H54 (cell line): ENCODE measurements around the gene RYR1.
"Not testable (repeated sequence)": the region's sequence is repeated elsewhere in the genome, so short reads cannot be mapped to it uniquely, and the experiment has no call there.

Source experiments
- DNase-seq: peaks from one replicate; pipeline ENCODE4 v3.0.0; 2011; ENCODE audit warnings: low spot score, mixed read lengths; ENCODE audit not compliant: insufficient read length
- FAIRE-seq: peaks from 3 replicates; lab custom pipeline; 2011; peaks lifted over from hg19 to GRCh38; lab: Jason Lieb, UNC
- POLR2A ChIP-seq: IDR thresholded peaks from 2 replicates; pipeline ENCODE4 v1.6.1; 2011; ENCODE audit warnings: low read depth, mild to moderate bottlenecking, low read length

RYR1 gene

DNA sequence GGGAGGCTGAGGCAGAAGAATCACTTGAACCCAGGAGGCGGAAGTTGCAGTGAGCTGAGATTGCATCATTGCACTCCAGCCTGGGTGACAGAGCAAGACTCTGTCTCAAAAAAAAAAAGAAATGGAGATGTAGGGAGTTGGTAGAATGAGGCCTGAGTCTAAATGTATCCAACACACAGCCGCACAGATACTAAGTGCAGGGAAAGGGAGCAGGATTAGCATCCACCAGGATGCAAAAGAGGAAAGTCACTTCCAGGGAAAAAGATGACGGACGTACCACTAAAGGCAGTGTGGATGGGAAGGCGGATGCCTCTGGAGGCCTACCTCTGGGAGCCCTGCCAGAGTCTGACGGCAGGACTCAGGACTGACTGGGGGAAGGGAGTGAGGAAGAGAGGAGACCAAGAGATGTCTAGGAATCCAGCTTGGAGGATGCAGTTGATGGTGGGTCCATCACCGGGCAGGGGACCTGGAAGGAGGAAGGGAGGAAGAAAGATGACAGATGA lies 23.8 kb upstream of the RYR1 start:
- TF ChIP-seq POLR2A = no peak
- FAIRE-seq (no peak), DNase-seq (no peak)

DNA sequence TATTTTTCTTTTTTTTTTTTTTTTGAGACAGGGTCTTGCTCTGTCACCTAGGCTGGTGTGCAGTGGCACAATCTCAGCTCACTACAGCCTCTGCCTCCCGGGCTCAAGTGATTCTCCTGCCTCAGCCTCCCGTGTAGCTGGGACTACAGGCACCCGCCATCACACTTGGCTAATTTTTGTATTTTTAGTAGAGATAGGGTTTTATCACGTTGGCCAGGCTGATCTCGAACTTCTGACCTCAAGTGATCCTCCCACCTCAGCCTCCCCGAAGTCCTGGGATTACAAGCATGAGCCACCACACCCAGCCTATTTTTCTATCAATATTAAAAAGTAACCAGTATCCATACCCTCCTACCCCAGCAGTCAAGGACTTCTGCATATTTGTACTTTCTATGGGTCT lies 23.1 kb upstream of the RYR1 start:
- FAIRE-seq, DNase-seq: not testable (repeated sequence)

DNA sequence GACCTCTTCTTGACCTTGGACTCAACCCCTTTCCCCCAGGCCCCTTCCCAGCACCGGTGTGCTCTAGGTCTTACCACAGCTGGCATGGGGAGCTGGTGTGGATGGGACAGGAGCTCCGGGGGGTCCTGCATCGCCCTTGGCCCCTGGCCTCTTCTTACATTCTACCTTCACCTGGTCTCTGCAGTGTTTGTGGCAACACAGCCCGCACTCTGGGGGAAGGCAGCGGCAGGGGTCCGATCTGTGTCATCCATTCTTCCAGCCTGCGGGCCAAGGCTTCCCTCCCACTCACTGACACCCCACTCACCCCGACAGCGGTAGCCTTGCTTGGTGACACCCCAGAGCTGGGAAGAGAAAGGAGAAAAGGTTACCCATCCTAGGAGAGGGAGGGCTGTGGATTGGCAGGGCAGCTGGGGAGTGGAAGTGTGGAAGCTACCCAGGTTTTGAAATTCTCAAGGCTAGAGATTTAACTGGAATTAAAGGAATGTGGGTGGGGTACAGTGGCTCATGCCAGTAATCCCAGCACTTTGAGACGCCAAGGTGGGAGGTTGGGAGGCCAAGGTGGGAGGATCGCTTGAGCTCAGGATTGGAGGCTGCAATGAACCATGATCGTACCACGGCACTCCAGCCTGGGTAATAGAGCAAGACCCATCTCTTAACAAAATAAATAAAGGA lies 22.3 kb upstream of the RYR1 start:
- no peak for FAIRE-seq
- TF ChIP-seq POLR2A = no peak
- DNase-seq = no peak

DNA sequence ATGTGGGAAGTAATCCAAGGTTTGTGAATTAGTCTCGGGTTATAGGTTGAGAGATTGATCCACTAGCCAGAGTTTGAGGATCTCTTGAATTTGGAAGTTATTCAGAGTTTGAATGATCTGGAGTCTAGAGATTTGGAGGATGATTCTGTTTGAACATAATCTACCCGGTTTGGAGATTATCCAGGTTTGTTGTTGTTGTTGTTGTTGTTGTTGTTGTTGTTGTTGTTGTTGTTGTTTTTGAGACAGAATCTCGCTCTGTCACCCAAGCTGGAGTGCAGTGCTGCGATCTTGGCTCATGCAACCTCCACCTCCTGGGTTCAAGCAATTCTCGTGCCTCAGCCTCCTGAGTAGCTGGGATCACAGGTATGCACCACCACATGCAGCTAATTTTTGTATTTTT lies 21.6 kb upstream of the RYR1 start:
- FAIRE-seq, DNase-seq: not testable (repeated sequence)

DNA sequence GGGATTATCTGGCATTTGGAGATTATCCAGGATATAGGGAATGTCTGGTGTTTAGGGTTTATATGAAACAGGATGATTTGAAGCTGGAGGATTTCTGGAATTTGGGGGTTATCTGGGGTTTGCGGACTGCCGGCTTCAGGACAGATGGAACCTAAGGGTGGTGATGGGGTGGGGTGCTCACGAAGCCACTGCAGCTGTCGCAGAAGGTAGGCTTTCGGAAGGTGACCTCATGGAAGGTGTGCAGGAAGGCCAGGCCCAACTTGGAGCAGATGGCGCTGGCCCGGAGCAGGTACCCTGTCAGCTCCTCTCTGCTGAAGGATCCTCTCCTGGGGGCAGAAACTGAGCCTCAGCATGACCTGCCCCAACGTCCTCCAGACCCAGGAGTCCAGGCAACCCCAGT lies 21.0 kb upstream of the RYR1 start:
- no peak for FAIRE-seq
- DNase-seq = no peak
- no peak for TF ChIP-seq POLR2A

DNA sequence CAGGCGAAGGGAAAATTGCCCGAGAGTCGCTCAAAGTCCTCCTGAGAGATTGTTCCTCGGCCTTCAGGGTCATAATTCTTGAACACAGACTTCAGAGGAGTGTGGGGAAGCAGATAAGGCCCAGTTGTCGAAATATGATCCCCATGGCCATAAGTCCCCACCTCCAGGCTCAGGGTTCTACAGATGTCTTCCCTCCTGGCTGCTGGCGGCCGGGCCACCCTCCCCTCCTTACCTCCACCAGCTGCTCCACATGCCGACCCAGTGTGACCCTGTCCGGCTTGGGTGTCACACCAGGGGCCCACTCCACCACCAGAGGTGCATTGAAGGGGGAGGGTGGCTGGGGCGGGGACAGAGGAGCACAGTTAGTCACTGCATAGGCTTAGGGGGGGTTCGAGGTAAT lies 20.5 kb upstream of the RYR1 start:
- DNase-seq (no peak), FAIRE-seq (no peak)
- TF ChIP-seq POLR2A = no peak

DNA sequence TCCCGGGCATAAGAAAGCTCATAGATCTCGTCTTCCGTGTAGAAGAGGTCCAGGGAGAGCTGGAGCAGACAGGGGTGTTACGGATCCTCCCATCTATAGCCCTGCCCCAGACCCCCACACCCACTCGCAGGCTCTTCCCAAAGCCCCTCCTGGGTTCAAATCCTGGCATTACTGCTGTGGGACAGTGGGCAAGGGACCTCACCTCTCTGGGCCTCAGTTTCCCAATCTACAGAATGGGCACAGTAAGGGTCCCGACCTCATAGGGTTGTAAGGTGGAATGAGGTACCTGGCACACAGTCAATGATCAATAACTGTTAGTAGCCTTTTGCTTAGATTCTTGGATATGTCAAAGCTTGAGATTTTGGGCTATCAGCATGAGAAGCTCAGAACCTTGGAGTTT lies 20.1 kb upstream of the RYR1 start:
- no peak for TF ChIP-seq POLR2A
- no peak for FAIRE-seq
- no peak for DNase-seq

DNA sequence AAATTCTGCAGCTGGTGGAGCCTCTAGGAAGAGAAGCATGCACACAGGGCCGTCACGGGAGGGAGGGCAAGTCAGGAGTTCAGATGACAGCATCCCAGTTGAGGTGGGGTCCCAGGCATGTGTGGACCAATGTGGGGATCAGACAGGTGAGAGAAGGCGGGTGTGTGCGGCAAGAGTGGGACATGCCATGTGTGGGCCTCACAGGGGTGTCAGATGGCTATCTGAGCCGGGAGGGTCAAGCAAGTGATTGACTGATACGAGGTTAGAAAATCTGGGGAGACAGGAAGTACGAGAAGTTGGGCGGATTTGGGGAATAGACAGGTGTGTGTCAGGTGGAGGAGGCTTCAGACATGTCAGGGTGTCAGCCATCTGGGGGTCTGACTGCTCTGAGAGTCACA lies 16.3 kb upstream of the RYR1 start:
- no peak for FAIRE-seq

DNA sequence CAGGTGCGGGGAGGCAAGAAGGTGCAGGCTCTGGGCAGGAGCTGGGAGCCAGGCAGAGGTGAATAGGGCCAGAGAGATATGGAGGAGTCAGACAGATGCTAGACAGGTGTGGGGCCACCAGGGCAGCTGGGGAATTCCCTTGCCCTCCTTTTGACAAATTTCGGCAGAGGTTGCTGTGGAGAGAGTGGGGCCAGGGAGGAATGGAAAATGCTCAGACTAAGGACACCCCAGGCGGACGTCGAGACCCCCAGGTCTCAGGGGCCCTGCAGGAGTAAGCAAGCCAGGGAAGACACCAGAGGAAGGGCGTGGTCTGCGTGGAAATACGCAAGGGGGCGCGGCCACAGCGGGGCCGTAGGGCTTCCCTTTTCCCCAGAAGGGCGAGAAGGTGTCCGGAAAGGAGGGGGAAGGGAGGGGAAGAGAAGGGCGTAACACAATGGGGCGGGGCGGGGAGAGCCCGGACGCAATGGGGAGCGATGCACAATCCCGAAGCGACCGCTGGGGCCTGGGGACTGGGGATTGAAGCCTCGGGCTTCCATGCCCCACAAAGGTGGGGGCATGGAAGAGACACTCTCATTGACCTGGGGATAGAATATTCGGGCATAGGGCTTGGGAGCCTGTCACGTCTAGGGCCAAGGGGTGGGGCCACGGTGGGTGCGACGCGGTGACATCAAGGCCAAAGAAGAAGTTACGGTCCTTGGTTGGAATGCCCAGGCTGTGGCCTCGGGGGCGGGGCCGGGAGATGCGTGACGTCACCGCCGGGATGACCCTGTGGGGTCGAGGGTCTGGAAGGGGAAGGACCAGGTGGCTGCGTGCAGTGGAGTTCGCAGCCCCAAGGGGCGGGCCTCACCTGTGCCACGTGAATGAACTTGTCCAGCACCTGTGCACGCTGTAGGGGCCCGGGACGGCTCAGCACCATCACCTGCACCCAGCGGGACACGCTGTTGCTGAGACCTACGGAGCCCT lies 15.7 kb upstream of the RYR1 start:
- FAIRE-seq (no peak), DNase-seq (no peak)
- no peak for TF ChIP-seq POLR2A

More for the DNA sequence above, 16.3 kb upstream of the RYR1 start:
- DNase-seq = no peak
- no peak for TF ChIP-seq POLR2A

DNA sequence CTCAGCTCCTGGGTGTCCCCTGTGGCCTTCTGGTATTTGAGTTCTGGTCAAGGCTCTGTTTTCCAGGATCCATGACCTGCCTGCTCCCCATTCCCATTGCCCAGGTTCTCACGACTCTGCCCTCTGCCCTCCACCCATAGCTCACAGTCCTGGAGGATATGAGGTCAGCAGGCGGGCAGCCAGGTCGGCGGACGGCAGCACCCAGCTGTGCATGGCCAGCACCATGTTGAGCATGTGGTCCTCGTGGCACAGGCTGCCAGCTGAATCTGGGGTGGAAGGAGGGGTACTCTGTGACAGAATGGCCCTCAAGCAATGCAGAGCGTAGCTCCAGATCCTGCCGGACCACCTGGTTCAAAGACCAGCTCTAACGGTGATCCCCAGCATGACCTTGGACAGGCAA lies 12.6 kb upstream of the RYR1 start:
- no peak for DNase-seq
- TF ChIP-seq POLR2A = no peak
- FAIRE-seq = no peak

DNA sequence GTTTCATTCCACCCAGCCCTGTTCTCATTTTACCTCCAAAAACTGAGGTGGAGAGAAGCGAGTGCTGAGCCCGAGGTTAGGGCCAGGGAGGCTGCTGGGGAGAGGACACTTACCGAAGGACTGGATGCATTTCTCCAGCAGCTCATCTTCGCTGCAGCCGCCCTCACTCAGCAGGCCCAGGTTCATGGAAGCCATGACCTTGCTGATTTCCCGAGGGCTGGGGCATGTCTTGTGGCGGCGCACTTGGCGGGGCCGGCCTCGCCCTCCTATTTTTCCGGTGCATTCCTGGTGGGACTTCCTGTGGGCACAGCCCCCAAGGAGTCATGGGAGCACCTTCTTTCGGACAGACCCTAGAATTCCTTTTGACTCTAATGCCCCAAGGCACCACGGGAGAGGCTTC lies 11.6 kb upstream of the RYR1 start:
- TF ChIP-seq POLR2A = no peak
- FAIRE-seq (no peak), DNase-seq (no peak)

DNA sequence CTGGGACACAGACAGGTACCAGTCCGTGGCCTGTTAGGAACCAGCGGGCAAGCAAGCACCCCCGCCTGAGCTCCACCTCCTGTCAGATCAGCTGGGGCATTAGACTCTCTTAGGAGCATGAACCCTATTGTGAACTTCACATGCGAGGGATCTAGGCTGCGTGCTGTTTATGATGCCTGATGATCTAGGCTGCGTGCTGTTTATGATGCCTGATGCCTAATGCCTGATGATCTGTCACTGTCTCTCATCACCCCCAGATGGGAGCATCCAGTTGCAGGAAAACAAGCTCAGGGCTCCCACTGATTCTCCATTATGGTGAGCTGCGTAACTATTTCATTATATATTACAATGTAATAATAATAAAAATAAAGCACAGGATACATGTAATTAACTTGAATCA lies 11.1 kb upstream of the RYR1 start:
- TF ChIP-seq POLR2A = no peak
- no peak for DNase-seq
- FAIRE-seq = no peak

DNA sequence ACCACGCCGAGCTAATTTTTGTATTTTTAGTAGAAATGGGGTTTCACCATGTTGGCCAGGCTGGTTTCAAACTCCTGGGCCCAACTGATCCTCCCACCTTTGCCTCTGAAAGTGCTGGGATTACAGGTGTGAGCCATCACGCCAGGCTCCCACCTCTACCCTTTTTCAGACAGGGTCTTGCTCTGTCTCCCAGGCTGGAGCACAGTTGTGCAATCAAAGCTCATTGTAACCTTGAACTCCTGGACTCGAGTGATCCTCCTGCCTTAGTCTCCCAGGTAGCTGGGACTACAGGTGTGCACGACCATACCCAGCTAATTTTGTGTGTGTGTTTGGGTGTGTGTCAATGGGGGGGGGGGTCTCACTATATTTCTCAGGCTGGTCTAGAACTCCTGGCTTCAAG lies 9.2 kb upstream of the RYR1 start:
- FAIRE-seq (no peak), DNase-seq (no peak)
- TF ChIP-seq POLR2A = no peak

DNA sequence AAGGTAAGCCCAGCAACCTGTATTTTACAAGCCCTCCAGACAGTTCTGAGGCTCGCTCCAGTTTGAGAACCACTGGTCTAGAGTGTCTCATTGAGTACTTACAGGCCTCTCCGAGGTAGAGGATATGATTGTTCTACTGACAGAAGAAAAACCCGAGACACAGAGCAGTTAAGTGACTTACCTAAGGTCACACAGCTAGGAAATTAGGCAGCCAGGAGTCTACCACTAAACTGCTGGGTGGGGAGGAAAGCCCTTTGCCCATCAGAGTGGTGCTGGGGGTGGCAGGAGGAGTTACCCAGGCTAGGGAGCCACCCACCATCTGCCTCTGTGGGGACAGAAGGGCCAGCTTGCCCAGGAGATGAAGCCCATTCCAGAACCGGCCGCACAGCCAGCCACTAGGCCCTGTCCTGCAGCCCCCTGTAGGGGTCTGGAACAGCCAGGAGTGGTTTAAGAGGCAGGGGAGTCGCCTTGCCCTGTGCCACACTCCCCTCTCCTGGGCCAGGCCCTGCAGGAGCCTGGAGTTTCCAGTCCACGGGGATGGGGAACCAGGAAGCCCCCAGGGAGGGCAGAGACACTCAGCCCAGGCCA lies 8.2 kb upstream of the RYR1 start:
- TF ChIP-seq POLR2A = no peak
- FAIRE-seq (no peak), DNase-seq (no peak)

DNA sequence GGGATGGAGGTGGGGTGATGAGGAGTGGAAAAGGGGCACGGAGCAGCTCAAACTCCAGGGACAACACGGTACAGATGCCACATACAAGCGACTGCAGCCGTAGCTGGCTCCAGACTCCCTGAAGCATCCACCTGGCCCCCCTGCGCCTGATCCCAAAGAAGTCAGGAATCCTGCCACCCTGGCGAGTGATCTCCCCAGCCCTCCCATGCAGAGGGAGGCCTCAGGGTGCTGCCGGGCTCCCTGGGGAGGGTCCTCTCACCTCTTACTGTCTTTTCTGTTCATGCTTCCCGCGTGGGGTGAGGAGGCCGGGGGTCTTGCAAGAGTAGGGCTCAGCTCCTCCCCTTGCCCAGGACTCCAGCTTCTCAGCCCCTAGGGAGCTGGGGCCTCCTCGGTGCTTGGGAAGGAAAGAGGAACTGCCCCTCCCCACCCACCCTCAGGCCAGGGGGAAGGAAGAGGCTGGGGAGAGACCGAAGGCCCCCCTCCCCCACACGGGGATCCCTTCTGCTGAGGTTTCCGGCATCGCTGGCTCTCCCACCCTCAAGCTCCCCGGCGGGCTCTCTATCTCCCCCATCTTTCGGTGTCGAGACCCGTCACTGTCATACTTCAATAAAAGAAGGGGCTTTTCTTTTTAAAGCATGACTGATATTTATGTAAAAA lies 7.6 kb upstream of the RYR1 start, which contains the start of gene RASGRP4:
TSS of gene RASGRP4 (minus strand) at position 410 of the 657 bp plus-strand sequence. CDS start at position 282, 128 bp downstream.
- no peak for FAIRE-seq
- no peak for DNase-seq
- no peak for TF ChIP-seq POLR2A

DNA sequence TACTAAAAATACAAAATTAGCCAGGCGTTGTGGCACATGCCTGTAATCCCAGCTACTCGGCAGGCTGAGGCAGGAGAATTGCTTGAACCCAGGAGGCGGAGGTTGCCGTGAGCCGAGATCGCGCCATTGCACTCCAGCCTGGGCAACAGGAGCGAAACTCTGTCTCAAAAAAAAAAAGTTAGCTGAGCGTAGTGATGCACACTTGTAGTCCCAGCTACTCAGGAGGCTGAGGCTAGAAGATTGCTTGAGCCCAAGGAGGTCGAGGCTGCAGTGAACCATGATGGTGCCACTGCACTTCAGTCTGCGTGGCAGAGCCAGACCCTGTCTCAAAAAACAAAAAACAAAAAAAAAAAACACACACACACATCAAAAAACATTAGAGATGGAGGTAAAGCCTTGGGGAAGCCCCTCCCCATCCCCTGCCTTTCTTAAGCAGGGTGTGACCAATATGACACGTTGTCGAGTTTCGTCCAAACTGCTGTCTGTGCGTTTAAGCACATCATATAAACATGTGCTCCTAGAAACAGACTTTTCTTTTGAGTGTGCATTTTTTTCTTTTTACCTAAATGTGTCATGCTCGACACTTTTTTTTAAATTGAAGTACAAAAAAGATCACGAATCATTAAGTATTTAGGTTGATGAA lies 6.3 kb upstream of the RYR1 start:
- DNase-seq, FAIRE-seq: not testable (repeated sequence)
